Measurements from ENCODE around the gene EXD3.
A peak's percentile ranks its signal among the peaks of the same experiment; 100 is the strongest.

The EXD3 gene

GRCh38 chr9:137409515-137409914 is 13.4 kb downstream of the EXD3 start:
- no peak for DNase-seq

GRCh38 chr9:137408651-137409405 is 14.1 kb downstream of the EXD3 start:
- no peak for DNase-seq

- no peak for DNase-seq
Measured at GRCh38 chr9:137407590-137408300, 15.2 kb downstream of the EXD3 start.

GRCh38 chr9:137406876-137407589 is 15.9 kb downstream of the EXD3 start:
- DNase-seq = peak; percentile 44

GRCh38 chr9:137406085-137406760 is 16.7 kb downstream of the EXD3 start:
- DNase-seq = no peak

GRCh38 chr9:137405677-137406081 is 17.3 kb downstream of the EXD3 start:
- DNase-seq = no peak

GRCh38 chr9:137404961-137405567 is 17.9 kb downstream of the EXD3 start:
- DNase-seq = no peak

- DNase-seq = no peak
Measured at GRCh38 chr9:137403269-137403668, 19.7 kb downstream of the EXD3 start.

GRCh38 chr9:137402746-137403145 is 20.2 kb downstream of the EXD3 start:
- DNase-seq = no peak

- DNase-seq = no peak
Measured at GRCh38 chr9:137398561-137399468, 24.1 kb downstream of the EXD3 start.

- DNase-seq = peak; percentile 41
Measured at GRCh38 chr9:137397675-137398423, 25.1 kb downstream of the EXD3 start.

- no peak for DNase-seq
Measured at GRCh38 chr9:137396634-137397367, 26.2 kb downstream of the EXD3 start.

- no peak for DNase-seq
Measured at GRCh38 chr9:137396227-137396626, 26.7 kb downstream of the EXD3 start.

GRCh38 chr9:137395666-137396010 is 27.3 kb downstream of the EXD3 start:
- no peak for DNase-seq

- DNase-seq = no peak
Measured at GRCh38 chr9:137394866-137395665, 27.9 kb downstream of the EXD3 start.

GRCh38 chr9:137393176-137394150 is 29.5 kb downstream of the EXD3 start:
- no peak for DNase-seq

GRCh38 chr9:137392232-137393007 is 30.5 kb downstream of the EXD3 start:
- no peak for DNase-seq
